ENCODE results near the gene CYB561D1. TPM values are rescaled to one million over a fixed set of nuclear protein-coding genes. Genes with fewer than 3 reads are reported as not detected.

CYB561D1 gene
- 3.2 to 5.0 TPM (median 4.0 TPM) in 5 replicates for total RNA-seq (2022; extraction: Qiagen RNA extraction; ENCODE audit: low read depth)

GRCh38 chr1:109493805-109494539, at the start of gene CYB561D1:
CYB561D1 (plus strand) TSS chr1:109494094; CDS start chr1:109494140, 46 bp downstream.

GRCh38 chr1:109466452-109467300, 27.2 kb upstream of the CYB561D1 start, which contains the start of gene SYPL2:
SYPL2 (plus strand) TSS chr1:109466546; CDS start chr1:109466844, 298 bp downstream.

DNA sequence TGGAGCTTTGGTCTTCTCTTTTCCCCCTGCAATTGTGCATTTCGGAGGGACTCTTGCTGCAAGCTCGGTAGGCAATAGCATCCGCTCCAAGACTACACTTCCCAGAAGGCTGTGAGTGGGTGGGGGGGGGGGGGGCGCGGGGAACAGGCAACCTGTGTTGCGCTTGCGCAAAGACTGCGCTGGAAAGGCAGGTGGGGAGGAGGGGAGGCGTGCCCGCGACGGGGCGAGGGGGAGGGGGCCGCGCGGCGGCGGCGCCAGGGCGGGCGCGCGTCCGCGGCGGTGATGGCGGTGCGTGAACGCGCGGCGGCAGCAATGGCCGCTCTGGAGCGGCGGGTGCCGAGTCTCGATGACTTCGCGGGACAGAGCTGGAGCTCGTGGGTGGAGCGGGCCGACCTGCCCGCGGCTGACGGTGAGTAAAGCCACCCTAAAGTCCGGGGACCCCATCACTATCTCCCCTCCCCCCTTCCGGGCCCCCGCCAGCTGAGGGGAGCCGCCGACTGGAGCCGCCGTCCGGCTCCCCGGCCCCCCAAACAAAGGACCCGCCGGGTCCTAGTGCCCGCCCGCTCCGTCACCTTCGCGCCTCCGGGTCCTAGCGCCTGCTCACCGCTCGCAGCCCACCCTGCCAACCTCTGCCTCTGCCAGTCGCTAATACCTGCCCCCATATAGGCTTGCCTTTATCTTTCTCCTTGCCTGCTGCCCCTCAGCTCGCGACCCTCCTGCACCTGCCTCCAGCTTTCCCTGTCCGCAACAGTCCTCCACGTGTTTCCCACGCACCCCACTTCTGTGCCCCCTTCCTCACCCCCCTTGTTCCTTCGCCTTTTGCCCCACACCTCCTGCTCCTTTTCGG, 10.0 kb upstream of the CYB561D1 start, which contains the start of gene ATXN7L2:
Gene ATXN7L2 (plus strand): TSS at position 234 of the 847 bp plus-strand sequence. CDS start 49 bp downstream, at position 283.

DNA sequence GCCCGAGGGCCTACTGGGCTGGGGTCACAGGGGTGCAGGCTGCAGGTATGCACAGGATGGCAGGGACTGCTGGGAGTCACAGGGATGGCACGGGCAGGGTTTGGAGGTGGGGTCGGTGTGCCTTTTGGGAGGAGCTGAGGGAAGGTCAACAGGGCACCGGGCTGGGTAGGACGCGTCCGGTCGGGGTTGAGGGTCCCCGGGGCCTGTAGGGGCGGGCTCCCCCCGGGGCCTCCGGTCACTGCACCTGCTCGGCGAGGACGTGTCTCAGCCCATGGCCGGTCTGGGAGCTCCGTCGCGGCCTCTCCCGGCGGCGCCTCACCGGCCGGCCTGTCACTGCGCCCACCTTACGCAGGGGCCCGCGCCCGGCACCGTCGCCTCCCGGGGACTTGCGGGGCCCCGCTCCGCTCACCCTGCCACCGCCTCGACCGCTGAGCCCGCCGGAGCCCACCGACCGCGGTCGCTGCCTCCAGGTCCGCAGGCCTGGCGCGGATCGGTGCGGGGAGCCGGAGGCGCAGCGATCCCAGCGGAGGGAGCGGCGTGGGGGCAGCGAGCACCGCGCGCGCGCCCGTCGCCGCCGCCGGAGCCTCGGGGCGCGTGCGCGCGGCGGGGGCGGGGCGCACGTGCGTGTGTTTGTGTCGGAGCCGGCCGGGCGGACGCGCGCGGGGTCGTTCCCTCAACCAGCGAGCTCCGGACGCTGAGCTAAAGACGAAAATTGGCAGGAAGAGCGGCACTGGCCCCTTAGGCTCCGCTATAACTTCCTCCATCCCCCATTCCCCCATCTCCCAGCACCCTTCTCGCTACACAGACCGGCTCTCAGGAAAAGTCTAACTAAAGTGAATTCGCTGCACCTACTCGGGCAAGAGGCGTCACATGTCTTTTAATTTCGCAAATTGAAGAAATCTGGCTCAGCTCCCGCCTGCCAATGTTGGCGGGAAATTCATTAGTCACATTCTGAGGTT, 15.6 kb downstream of the CYB561D1 start, which contains the start of gene AMIGO1:
Gene AMIGO1 (minus strand): TSS at position 552 of the 959 bp plus-strand sequence. CDS start 815 bp downstream, outside the sequence.

GRCh38 chr1:109539676-109540075, 45.8 kb downstream of the CYB561D1 start, which contains the start of gene GPR61:
GPR61 (plus strand) TSS chr1:109539872; CDS start chr1:109543023, 3,151 bp downstream.

GRCh38 chr1:109548321-109549267, 54.7 kb downstream of the CYB561D1 start, which contains the start of gene GNAI3:
GNAI3 (plus strand) TSS chr1:109548615; CDS start chr1:109548721, 106 bp downstream.

Other genes with a start within 250 kb of the CYB561D1 start
- 3.8 to 6.4 TPM (median 5.5 TPM) in 5 replicates for gene CELSR2, start 244.6 kb upstream of the CYB561D1 start, total RNA-seq (2022; extraction: Qiagen RNA extraction; ENCODE audit: low read depth)
- 21.3 to 26.8 TPM (median 24.2 TPM) in 5 replicates for gene PSRC1, start 210.9 kb upstream of the CYB561D1 start, total RNA-seq (2022; extraction: Qiagen RNA extraction; ENCODE audit: low read depth)
- not detected in 5 replicates for gene MYBPHL, start 187.1 kb upstream of the CYB561D1 start, total RNA-seq (2022; extraction: Qiagen RNA extraction; ENCODE audit: low read depth)
- gene SORT1, start 96.2 kb upstream of the CYB561D1 start, total RNA-seq (2022; extraction: Qiagen RNA extraction; ENCODE audit: low read depth), result 3.4 to 5.0 TPM (median 3.7 TPM) in 5 replicates
- gene PSMA5, start 67.6 kb upstream of the CYB561D1 start, total RNA-seq (2022; extraction: Qiagen RNA extraction; ENCODE audit: low read depth), result 109 to 121 TPM (median 116 TPM) in 5 replicates
- gene SYPL2, start 27.5 kb upstream of the CYB561D1 start, total RNA-seq (2022; extraction: Qiagen RNA extraction; ENCODE audit: low read depth), result 0.07 to 0.23 TPM (median 0.13 TPM) in 5 replicates
- 1.7 to 2.8 TPM (median 2.6 TPM) in 5 replicates for gene ATXN7L2, start 10.2 kb upstream of the CYB561D1 start, total RNA-seq (2022; extraction: Qiagen RNA extraction; ENCODE audit: low read depth)
- gene AMIGO1, start 15.6 kb downstream of the CYB561D1 start, total RNA-seq (2022; extraction: Qiagen RNA extraction; ENCODE audit: low read depth), result 0.84 to 1.3 TPM (median 1.2 TPM) in 5 replicates
- not detected in 5 replicates for gene GPR61, start 45.8 kb downstream of the CYB561D1 start, total RNA-seq (2022; extraction: Qiagen RNA extraction; ENCODE audit: low read depth)
- gene GNAI3, start 54.5 kb downstream of the CYB561D1 start, total RNA-seq (2022; extraction: Qiagen RNA extraction; ENCODE audit: low read depth), result 4.6 to 5.5 TPM (median 4.8 TPM) in 5 replicates
- 0.06 to 0.54 TPM in 2 of 5 replicates, not detected in the others for gene GNAT2, start 125.5 kb downstream of the CYB561D1 start, total RNA-seq (2022; extraction: Qiagen RNA extraction; ENCODE audit: low read depth)
- gene AMPD2, start 125.7 kb downstream of the CYB561D1 start, total RNA-seq (2022; extraction: Qiagen RNA extraction; ENCODE audit: low read depth), result 25.2 to 33.1 TPM (median 31.1 TPM) in 5 replicates
- gene GSTM4, start 162.0 kb downstream of the CYB561D1 start, total RNA-seq (2022; extraction: Qiagen RNA extraction; ENCODE audit: low read depth), result 7.9 to 10.1 TPM (median 9.5 TPM) in 5 replicates
- 3.2 to 5.1 TPM (median 3.4 TPM) in 5 replicates for gene GSTM2, start 174.0 kb downstream of the CYB561D1 start, total RNA-seq (2022; extraction: Qiagen RNA extraction; ENCODE audit: low read depth)
- gene GSTM1, start 193.7 kb downstream of the CYB561D1 start, total RNA-seq (2022; extraction: Qiagen RNA extraction; ENCODE audit: low read depth), result not detected in 5 replicates
- not detected in 5 replicates for gene GSTM5, start 218.2 kb downstream of the CYB561D1 start, total RNA-seq (2022; extraction: Qiagen RNA extraction; ENCODE audit: low read depth)
- 21.7 to 28.1 TPM (median 24.7 TPM) in 5 replicates for gene GSTM3, start 246.9 kb downstream of the CYB561D1 start, total RNA-seq (2022; extraction: Qiagen RNA extraction; ENCODE audit: low read depth)